IPS-18c (cell line): ENCODE measurements around the gene SLC18B1.

Experiments used
- H3K4me3 ChIP-seq: 2 replicates; pipeline ENCODE4 v1.7.0; 2013; ENCODE audit warnings: low read depth, mild to moderate bottlenecking, low read length, moderate library complexity; ENCODE audit not compliant: insufficient read depth
- H3K9me3 ChIP-seq: one replicate; pipeline ENCODE4 v1.6.1; 2013; ENCODE audit warnings: mild to moderate bottlenecking, low read length, moderate library complexity; ENCODE audit not compliant: control insufficient read depth, insufficient read depth

The SLC18B1 gene

GRCh38 chr6:132797951-132798868, at the start of gene SLC18B1:
SLC18B1 (minus strand) TSS chr6:132798637; CDS start chr6:132798456, 181 bp downstream.
- no peaks in the 10 kb centered on the region for H3K9me3 ChIP-seq
- H3K4me3 ChIP-seq = peak within 1 kb of the TSS; percentile 86

- H3K4me3 ChIP-seq = no peak overlapping the region
- H3K9me3 ChIP-seq = no peaks in the 10 kb centered on the region
Observed at GRCh38 chr6:132843316-132844035, 45.0 kb upstream of the SLC18B1 start.

GRCh38 chr6:132841966-132842365, 43.5 kb upstream of the SLC18B1 start:
- Histone ChIP-seq H3K4me3 (no peak overlapping the region), H3K9me3 (peaks cover under 1% of the 10 kb centered on the region)

GRCh38 chr6:132832891-132833290, 34.5 kb upstream of the SLC18B1 start:
- H3K9me3 ChIP-seq = peaks cover 2% of the 10 kb centered on the region
- H3K4me3 ChIP-seq = no peak overlapping the region

- Histone ChIP-seq H3K4me3 (no peak overlapping the region), H3K9me3 (no peaks in the 10 kb centered on the region)
Observed at GRCh38 chr6:132830334-132830751, 31.9 kb upstream of the SLC18B1 start.

GRCh38 chr6:132820629-132821381, 22.4 kb upstream of the SLC18B1 start:
- H3K4me3 ChIP-seq = no peak overlapping the region
- no peaks in the 10 kb centered on the region for H3K9me3 ChIP-seq

GRCh38 chr6:132819405-132820161, 21.1 kb upstream of the SLC18B1 start:
- no peak overlapping the region for H3K4me3 ChIP-seq
- H3K9me3 ChIP-seq = no peaks in the 10 kb centered on the region

GRCh38 chr6:132818404-132819359, 20.2 kb upstream of the SLC18B1 start:
- Histone ChIP-seq H3K4me3 (no peak overlapping the region), H3K9me3 (no peaks in the 10 kb centered on the region)

- Histone ChIP-seq H3K4me3 (no peak overlapping the region), H3K9me3 (no peaks in the 10 kb centered on the region)
Observed at GRCh38 chr6:132817554-132818403, 19.3 kb upstream of the SLC18B1 start.

- peak overlapping the region; percentile 29; the same call in 1 of the 2 replicates for H3K4me3 ChIP-seq
- H3K9me3 ChIP-seq = no peaks in the 10 kb centered on the region
Observed at GRCh38 chr6:132816660-132817059, 18.2 kb upstream of the SLC18B1 start.

- Histone ChIP-seq H3K4me3 (peak overlapping the region; percentile 86), H3K9me3 (no peaks in the 10 kb centered on the region)
Observed at GRCh38 chr6:132814716-132815570, 16.5 kb upstream of the SLC18B1 start.

GRCh38 chr6:132813173-132813856, 14.9 kb upstream of the SLC18B1 start:
- peak overlapping the region; percentile 59 for H3K4me3 ChIP-seq
- no peaks in the 10 kb centered on the region for H3K9me3 ChIP-seq

- Histone ChIP-seq H3K4me3 (peak overlapping the region; percentile 59; the same call in 1 of the 2 replicates), H3K9me3 (no peaks in the 10 kb centered on the region)
Observed at GRCh38 chr6:132812756-132813172, 14.3 kb upstream of the SLC18B1 start.
